HG02852 (cell line): ENCODE data around the gene FBXW8.

ENCODE experiments used
- ATAC-seq: cut with Tn5 transposase; IDR thresholded peaks from one replicate; pipeline ENCODE4 v1.9.1; 2021; ENCODE audit warnings: mild to moderate bottlenecking, moderate library complexity; ENCODE audit not compliant: unreplicated experiment

The FBXW8 gene

DNA sequence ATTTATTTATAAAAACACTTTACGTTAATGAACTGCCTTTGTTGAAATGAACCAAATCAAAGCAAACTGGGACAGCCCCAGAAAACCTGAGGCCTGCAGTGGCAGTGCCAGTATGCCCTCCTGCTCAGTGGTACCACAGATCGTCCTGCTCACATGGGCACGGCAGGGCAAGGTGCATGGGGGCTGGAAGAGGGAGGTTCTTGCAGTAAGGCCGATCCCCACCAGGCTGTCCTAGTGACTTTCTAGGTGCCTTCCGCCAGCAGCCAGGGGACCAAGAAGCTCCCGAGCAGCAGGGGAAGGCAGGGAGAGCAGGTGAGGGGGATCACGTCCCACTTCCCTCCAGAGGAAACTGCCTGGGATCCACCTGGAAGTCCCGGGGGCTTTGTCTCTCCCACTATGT, 124.5 kb downstream of the FBXW8 start:
- no peak for ATAC-seq

GRCh38 chr12:117036046-117036445, 125.3 kb downstream of the FBXW8 start:
- no peak for ATAC-seq

DNA sequence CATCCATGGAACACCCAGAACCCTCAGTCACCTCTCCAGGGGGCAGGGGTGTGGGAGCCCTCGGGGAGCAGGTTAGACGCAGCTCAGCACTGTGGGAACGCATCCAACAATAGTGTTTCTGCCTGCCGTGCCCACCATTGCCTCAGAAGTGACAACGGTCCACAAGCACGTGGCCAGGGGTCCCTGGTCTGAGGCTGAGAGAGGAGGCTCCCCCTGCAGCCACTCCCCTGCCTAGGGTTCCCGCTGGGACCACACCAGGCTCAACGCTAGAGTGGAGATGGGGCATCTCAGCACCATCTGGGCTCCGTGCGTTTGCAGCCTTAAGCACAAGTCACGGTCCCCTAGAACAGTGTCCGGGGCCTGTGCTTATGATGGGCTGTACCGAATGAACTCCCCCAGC, 125.8 kb downstream of the FBXW8 start:
- ATAC-seq: no peak

- no peak for ATAC-seq
Observed at GRCh38 chr12:117037289-117038022, 126.7 kb downstream of the FBXW8 start.

DNA sequence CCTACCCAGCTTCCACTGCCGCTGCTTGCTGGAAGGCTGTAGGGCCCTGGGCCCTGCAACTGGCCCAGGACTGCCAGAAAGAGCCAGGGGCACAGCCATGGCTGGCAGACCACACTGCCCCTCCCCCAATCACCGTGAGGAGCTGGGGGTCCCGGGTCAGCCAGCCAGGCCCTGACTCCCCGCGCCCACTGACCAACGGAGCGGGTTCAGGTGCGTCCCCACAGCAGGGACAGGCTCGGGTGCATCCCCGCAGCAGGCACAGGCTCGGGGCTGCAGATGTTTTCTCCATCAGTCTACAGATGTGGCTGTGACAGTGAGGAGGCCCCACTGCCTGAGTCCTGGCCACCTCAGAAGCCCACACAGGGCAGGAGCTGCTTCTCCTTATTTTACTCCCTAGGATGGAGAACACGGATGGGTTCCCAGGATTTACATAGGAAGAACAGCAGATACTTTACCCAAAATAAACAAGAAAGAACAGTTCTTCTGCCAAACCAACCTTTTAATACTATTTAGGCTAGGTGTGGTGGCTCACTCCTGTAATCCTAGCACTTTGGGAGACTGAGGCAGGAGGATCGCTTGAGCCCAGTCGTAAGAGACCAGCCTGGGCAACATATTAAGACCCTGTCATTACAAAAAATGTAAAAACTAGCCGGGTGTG, 127.4 kb downstream of the FBXW8 start:
- ATAC-seq: no peak

GRCh38 chr12:117038919-117039318, 128.2 kb downstream of the FBXW8 start:
- no peak for ATAC-seq

GRCh38 chr12:117039891-117040309, 129.2 kb downstream of the FBXW8 start:
- ATAC-seq: no peak

DNA sequence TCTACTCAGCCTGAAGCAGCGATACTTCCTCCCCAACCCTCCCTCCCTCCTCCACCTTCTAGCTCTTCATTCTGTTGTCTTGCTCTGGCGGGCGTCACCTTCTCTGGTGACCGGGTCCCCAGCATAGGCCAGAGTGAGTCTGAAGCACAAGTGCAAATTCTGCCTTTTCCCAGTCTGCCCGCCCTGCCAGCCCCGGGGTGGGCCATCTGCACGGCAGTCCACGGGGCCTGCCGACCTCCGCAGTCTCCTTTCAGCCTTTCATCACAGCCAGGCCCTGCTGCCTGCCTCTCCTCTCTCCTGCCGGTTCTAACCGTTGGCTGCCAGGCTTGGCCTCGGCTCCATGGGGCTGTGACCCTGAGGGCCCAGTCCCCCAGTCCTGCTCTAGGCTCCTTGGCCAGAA, 129.7 kb downstream of the FBXW8 start:
- no peak for ATAC-seq

DNA sequence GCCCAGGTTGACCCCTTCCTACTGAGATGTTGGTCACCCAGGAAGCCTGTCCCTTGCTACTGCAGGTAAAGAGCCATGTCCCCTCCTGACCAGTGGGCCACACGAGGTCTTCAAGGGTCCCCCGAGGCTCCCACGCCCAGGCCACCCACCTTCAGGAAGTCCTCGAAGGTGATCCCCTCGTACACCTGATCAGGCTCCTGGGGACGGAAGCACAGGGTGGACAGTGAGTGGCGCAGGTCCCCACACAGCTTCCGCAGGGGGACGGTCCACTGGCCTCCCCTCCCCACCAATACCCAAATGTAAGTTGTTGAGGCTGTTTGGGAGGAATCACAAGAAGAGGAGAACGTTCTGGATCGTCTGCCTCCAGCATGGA, 131.0 kb downstream of the FBXW8 start:
- ATAC-seq: no peak

DNA sequence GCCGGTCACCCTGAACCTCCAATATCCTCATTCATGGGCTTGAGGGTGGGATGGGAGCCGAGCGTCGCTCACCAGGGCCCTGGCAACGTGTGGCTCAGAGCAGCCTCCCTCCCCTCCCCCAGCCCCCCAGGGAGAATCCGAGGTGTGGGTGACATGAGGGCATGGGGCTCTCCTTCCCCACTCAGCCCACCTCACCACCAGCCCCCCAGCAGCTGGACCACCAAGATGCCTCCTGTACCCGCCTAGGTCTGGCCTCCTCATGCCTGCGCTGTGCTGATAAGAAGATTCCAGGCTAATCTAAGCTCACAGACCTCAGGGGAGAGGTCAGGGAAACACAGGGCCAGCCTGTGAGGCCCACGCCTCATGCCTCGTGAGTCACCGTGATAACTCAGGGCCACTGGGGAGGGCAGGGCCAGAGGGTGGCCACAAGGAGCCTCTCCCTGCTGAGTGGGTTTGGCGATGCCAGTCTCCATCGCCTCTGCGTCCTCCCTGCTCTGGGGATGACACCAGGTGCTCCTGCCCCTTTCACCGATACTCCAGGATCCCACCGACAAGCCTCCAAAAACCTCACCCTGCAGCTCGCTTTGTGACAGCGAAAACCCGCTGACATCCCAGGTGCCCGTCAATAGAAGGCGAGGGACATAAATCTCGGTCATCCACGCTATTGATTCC, 131.6 kb downstream of the FBXW8 start:
- ATAC-seq: no peak

- no peak for ATAC-seq
Observed at GRCh38 chr12:117042862-117043261, 132.1 kb downstream of the FBXW8 start.

DNA sequence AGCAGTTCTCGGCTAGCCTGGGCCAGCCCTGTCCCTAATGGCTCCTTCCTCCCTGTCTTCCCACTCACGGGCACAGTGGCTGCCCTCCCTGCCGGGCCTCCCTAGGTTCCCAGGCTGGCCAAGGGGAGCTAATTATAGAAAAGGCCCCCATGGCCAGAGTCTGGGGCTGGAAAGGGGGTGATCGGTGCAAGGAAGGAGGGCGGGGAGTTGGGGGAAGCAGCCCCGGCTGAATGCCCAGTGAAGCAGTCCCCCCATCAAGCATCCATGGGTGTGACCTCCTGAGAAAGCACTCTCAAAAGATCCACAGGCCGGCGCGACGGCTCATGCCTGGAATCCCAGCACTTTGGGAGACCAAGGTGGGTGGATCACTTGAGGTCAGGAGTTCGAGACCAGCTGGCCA, 133.6 kb downstream of the FBXW8 start:
- ATAC-seq: no peak

GRCh38 chr12:117044790-117045159, 134.0 kb downstream of the FBXW8 start:
- ATAC-seq: no peak

GRCh38 chr12:117045160-117046010, 134.6 kb downstream of the FBXW8 start:
- ATAC-seq: no peak

DNA sequence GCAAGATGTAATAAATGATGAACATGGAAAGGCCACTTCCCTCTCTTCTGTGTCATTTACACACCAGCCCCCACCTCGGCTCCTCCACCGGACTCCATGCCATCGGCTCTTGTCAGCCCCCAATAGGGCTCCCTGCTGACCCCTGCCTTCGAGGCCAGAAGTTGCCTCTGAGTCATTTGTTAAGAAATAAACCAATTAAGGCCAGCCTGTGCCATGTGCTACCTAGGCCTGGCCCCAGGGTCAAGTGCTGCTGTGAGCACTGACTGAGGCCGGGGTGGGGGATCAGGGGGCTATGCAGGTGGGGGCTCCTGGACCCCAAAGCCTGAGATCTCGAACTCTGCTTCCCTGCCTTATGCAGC, 135.2 kb downstream of the FBXW8 start:
- ATAC-seq: no peak

DNA sequence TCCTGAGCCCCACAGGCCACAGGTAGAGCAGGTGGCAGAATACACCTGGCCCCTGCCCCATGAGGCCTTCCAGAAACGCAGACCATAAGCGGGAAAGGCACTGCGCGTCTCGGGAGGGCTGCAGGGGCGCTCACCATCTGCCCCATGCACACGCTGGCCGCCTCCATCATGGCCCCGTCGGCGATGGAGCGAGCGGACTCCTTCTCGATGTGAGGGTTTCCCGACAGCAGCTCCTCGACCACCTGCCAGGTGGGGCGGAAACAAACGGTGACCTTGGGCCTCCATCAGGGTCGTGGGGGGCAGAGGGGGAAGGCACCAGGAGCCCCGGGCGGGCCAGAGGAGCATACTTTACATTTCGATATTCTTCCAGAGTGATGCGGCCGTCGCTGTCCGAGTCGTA, 135.7 kb downstream of the FBXW8 start:
- ATAC-seq: no peak

GRCh38 chr12:117046861-117047530, 136.2 kb downstream of the FBXW8 start:
- no peak for ATAC-seq

DNA sequence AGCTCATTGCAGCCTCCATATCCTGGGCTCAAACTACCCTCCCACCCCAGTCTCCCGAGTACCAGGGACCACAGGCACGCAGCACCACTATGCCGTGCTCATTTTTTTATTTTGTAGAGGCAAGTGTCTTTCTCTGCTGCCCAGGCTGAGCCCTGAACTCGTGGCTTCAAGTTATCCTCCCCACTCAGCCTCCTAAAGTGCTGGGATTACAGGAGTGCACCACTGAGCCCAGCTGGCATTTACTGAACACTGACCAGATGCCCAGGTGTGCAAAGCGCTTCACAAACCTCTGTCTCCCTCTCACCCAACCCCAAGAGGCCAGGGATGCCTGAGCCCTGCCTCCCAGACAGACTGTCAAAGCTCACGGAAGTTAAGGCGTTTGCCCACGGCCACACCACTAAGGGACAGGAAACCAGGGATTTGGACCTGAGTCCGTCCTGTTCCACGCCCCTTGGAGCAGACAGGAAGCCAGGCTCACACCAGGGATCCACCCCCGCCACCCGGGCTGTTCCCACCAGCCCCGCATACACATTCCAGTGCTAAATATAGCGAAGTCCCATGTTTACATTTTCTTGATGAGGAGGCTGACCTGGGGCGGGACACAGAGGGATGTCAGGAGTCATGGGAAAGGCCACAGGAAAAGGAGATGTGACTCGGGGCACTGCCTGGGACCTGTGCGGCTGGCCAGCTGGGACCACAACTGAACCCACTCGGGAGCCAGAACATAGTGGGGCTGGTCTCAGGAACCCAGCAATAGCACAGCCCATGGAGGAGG, 137.2 kb downstream of the FBXW8 start:
- no peak for ATAC-seq

DNA sequence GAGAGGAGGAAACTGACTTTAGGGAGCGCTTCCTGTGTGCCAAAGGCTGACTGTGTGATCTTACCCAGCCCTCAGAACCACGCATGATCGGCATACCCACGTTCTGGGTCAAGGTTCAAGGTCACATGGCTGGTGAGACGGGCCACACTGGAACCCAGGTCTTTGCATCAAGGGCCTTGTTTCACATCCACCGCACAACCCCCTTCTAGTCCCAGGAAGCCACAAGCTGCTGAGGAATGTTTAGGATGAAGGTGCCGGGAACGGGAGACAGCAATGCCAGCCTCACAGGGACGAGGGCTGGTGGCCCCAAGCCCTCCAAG, 137.8 kb downstream of the FBXW8 start:
- no peak for ATAC-seq

DNA sequence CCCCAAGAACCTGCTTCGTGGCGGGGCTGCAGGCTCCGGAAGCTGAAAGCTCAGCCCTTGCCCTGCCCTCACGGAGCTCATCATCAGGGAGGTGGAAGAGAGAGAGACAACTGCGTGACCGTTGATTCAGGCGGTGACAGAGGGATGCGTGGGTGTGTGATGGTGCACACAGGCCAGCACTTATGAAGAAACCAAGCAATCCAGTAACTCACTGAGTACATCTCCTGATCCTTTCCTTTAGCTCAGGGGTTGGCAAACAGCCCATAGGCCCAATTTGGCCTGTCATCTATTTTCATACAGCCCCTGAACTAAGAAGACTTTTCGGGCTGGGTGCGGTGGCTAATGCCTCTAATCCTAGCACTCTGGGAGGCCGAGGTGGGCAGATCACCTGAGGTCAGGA, 138.5 kb downstream of the FBXW8 start:
- ATAC-seq: no peak
